Activated CD4-positive, CD25-positive, alpha-beta regulatory T cell (primary cell): ENCODE measurements around the gene STMN3.
"Not testable (repeated sequence)": the region's sequence is repeated elsewhere in the genome, so short reads cannot be mapped to it uniquely, and the experiment has no call there.

Experiments used
- DNase-seq, 4 experiments: peaks; one replicate each; lab custom pipeline; 2025; lab: John Stamatoyannopoulos, UW

STMN3 gene

GRCh38 chr20:63613863-63614594 is 39.2 kb downstream of the STMN3 start:
- DNase-seq: not testable (repeated sequence)

GRCh38 chr20:63612276-63612931 is 40.8 kb downstream of the STMN3 start:
- no peak for DNase-seq

GRCh38 chr20:63611646-63612045 is 41.6 kb downstream of the STMN3 start:
- no peak for DNase-seq

GRCh38 chr20:63610581-63611435 is 42.4 kb downstream of the STMN3 start:
- no peak for DNase-seq

GRCh38 chr20:63606686-63607085 is 46.5 kb downstream of the STMN3 start:
- no peak for DNase-seq

GRCh38 chr20:63602321-63602720 is 50.9 kb downstream of the STMN3 start:
- DNase-seq: no peak

GRCh38 chr20:63601679-63602078 is 51.5 kb downstream of the STMN3 start:
- not testable (repeated sequence) for DNase-seq

GRCh38 chr20:63599396-63600050 is 53.7 kb downstream of the STMN3 start:
- DNase-seq: no peak

- DNase-seq: no peak
Measured at GRCh38 chr20:63598479-63599395, 54.5 kb downstream of the STMN3 start.

- DNase-seq: no peak
Measured at GRCh38 chr20:63597651-63598478, 55.4 kb downstream of the STMN3 start.

GRCh38 chr20:63596423-63596822 is 56.8 kb downstream of the STMN3 start:
- no peak for DNase-seq

GRCh38 chr20:63595416-63596127 is 57.7 kb downstream of the STMN3 start:
- DNase-seq: no peak

GRCh38 chr20:63594043-63594561 is 59.1 kb downstream of the STMN3 start:
- no peak for DNase-seq

GRCh38 chr20:63592661-63593060 is 60.6 kb downstream of the STMN3 start:
- DNase-seq: no peak

GRCh38 chr20:63591786-63592355 is 61.4 kb downstream of the STMN3 start:
- no peak for DNase-seq

GRCh38 chr20:63591147-63591533 is 62.1 kb downstream of the STMN3 start:
- DNase-seq: no peak

- no peak for DNase-seq
Measured at GRCh38 chr20:63590218-63591146, 62.7 kb downstream of the STMN3 start.
